GM23338 (cell line): ENCODE measurements around the gene ACSM6. TPM values are rescaled to one million over a fixed set of nuclear protein-coding genes. Genes with fewer than 3 reads are reported as not detected.

Experiments used
- ATAC-seq: fragments of 200-7000 bp; cut with Tn5 transposase; 3 replicates; pipeline ENCODE4 v1.9.1; 2020
- DNase-seq: peaks from one replicate; pipeline ENCODE4 v3.0.0-alpha.2; 2015; ENCODE audit warnings: low spot score
- H2AFZ ChIP-seq: fragments of 200-600 bp; sonication (generic); 2 replicates; pipeline ENCODE4 v1.8.0; 2016; ENCODE audit warnings: antibody characterized with exemption, mild to moderate bottlenecking, moderate library complexity
- H3F3A ChIP-seq: fragments of 200-600 bp; sonication (generic); replicated peaks from 2 replicates; pipeline ENCODE4 v1.8.0; 2017; ENCODE audit warnings: antibody characterized with exemption, mixed run types, low read depth
- H3K27ac ChIP-seq: fragments of 200-600 bp; sonication (generic); 2 replicates; pipeline ENCODE4 v1.6.1; 2016; ENCODE audit warnings: low read depth
- H3K27me3 ChIP-seq: fragments of 200-600 bp; sonication (generic); 2 replicates; pipeline ENCODE4 v1.8.0; 2016; ENCODE audit warnings: mild to moderate bottlenecking, mixed run types, moderate library complexity; ENCODE audit not compliant: insufficient read depth
- H3K36me3 ChIP-seq: fragments of 200-600 bp; sonication (generic); 2 replicates; pipeline ENCODE4 v1.8.0; 2016; ENCODE audit warnings: mild to moderate bottlenecking; ENCODE audit not compliant: insufficient read depth
- H3K4me1 ChIP-seq: fragments of 200-600 bp; sonication (generic); 2 replicates; pipeline ENCODE4 v1.8.0; 2016; ENCODE audit warnings: mild to moderate bottlenecking, moderate library complexity; ENCODE audit not compliant: insufficient read depth
- H3K4me2 ChIP-seq: fragments of 200-600 bp; sonication (generic); 2 replicates; pipeline ENCODE4 v1.7.1; 2017; ENCODE audit warnings: mixed run types
- H3K4me3 ChIP-seq: fragments of 200-600 bp; sonication (generic); 2 replicates; pipeline ENCODE4 v1.6.1; 2016; ENCODE audit warnings: mixed run types
- H3K79me2 ChIP-seq: fragments of 200-600 bp; sonication (generic); replicated peaks from 2 replicates; pipeline ENCODE4 v1.8.0; 2017; ENCODE audit warnings: mild to moderate bottlenecking; ENCODE audit not compliant: insufficient read depth
- H3K9me2 ChIP-seq: fragments of 200-600 bp; sonication (generic); 2 replicates; pipeline ENCODE4 v1.8.0; 2017; ENCODE audit not compliant: insufficient read depth
- H4K20me1 ChIP-seq: fragments of 200-600 bp; sonication (generic); replicated peaks from 2 replicates; pipeline ENCODE4 v1.8.0; 2017; ENCODE audit warnings: mild to moderate bottlenecking; ENCODE audit not compliant: insufficient read depth
- H3K27ac Mint-ChIP-seq: 2 replicates; pipeline ENCODE4 v1.8.0; 2020; ENCODE audit warnings: inconsistent platforms, mild to moderate bottlenecking, moderate library complexity, mixed read lengths
- H3K27me3 Mint-ChIP-seq: 3 replicates; pipeline ENCODE4 v1.8.0; 2022; ENCODE audit warnings: low read depth, mild to moderate bottlenecking, moderate library complexity, mixed read lengths, inconsistent platforms; ENCODE audit not compliant: insufficient read depth, poor library complexity
- H3K36me3 Mint-ChIP-seq: 3 replicates; pipeline ENCODE4 v1.8.0; 2021; ENCODE audit warnings: low read depth, mild to moderate bottlenecking, inconsistent platforms, moderate library complexity, mixed read lengths
- H3K4me1 Mint-ChIP-seq: 3 replicates; pipeline ENCODE4 v1.8.0; 2020; ENCODE audit warnings: mild to moderate bottlenecking, inconsistent platforms, mixed read lengths
- H3K4me3 Mint-ChIP-seq: 3 replicates; pipeline ENCODE4 v1.8.0; 2021; ENCODE audit warnings: moderate library complexity, mild to moderate bottlenecking, inconsistent platforms, mixed read lengths
- H3K9me3 Mint-ChIP-seq: 3 replicates; pipeline ENCODE4 v1.8.0; 2020; ENCODE audit warnings: moderate library complexity, mild to moderate bottlenecking, inconsistent platforms, mixed read lengths
- CTCF ChIP-seq, 2 experiments: fragments of 200-600 bp in 1 of 2; sonication (generic) in 1 of 2; conservative IDR thresholded peaks; 2 replicates each; pipeline versions ENCODE4 v1.5.1 to v1.6.1; 2016 to 2017; ENCODE audit warnings: antibody characterized with exemption in 2 of 2, low read depth in 2 of 2, mild to moderate bottlenecking in 2 of 2, moderate library complexity in 1 of 2
- EZH2 ChIP-seq: fragments of 200-600 bp; sonication (generic); IDR thresholded peaks from one replicate; pipeline ENCODE4 v1.8.0; 2017; ENCODE audit warnings: antibody characterized with exemption, mild to moderate bottlenecking, low read depth; ENCODE audit not compliant: unreplicated experiment
- EZH2phosphoT487 ChIP-seq: fragments of 200-600 bp; sonication (generic); IDR thresholded peaks from one replicate; pipeline ENCODE4 v1.8.1; 2018; ENCODE audit warnings: antibody characterized with exemption; ENCODE audit not compliant: unreplicated experiment
- REST ChIP-seq: IDR thresholded peaks from one replicate; pipeline ENCODE4 v1.6.1; 2018; ENCODE audit warnings: antibody characterized with exemption; ENCODE audit not compliant: unreplicated experiment
- ZNF114 ChIP-seq: fragments of 250-450 bp; sonication (Bioruptor Pico); IDR thresholded peaks from 2 replicates; pipeline ENCODE4 v1.5.0; 2020; ENCODE audit warnings: mild to moderate bottlenecking, moderate library complexity
- ZNF331 ChIP-seq: fragments of 250-450 bp; sonication (Bioruptor Pico); IDR thresholded peaks from 2 replicates; pipeline ENCODE4 v1.5.0; 2020; ENCODE audit warnings: low read depth, mild to moderate bottlenecking, moderate library complexity
- polyA plus RNA-seq: library from polyadenylated mRNA; unstranded; fragments of >200 nt; fragmentation: Nextera tagmentation; extraction: Ambion mirVana; gene quantifications from 2 replicates; pipeline ENCODE4 v1.2.1, GENCODE V29; 2016
- total RNA-seq: library from RNA; depleted of rRNA; stranded (reverse); fragments of >200 nt; shearing (Covaris generic); gene quantifications from 2 replicates; pipeline ENCODE4 v1.2.3, GENCODE V29; 2014
- TF ChIP-seq, protein P1 (sequence below): IDR thresholded peaks from 2 replicates; pipeline ENCODE4 v1.6.1; 2016; ENCODE audit warnings: antibody characterized with exemption

ACSM6 gene
- total and polyA plus RNA-seq, 2 experiments from 2014 or later = 0.65 TPM; not detected in 1

DNA sequence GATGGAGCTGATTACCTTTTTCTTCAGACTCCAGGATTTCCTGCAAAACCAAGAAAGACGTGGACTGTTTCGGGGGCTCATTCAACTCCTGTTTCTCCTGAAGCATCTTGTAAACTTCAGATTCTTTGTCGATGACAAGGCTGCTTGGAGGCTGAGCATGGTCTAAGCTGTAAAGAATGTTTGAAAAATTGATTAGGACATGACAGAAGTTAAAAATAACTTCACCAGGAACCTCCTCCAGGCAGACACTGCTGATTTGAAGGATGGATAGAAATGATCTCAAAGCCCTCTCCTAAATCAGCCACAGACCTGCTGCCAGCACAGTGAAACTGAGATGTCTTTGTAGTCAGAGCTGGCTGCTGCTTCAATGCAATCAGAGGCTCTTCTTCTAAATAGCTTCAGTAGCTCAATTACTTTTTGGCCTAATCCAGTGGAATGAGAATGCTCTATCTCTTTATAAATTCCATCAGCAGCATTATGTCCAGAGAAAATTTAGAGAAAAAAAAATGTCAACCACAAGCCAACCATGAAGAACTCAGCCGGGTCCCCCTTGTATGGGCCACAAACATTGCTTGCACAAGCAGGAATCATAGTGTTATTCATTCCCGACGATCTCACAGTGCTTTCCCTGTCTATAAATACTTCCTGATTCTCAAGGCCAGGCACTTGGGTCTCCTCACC is 53.3 kb downstream of the ACSM6 start (continued):
- TF ChIP-seq REST = no peak
- no peak for TF ChIP-seq CTCF (conservative IDR thresholded peaks at IDR 0.05; ENCODE audit: low read depth in 2 of 2)
- no peak for TF ChIP-seq ZNF331
- TF ChIP-seq, protein P1, sequence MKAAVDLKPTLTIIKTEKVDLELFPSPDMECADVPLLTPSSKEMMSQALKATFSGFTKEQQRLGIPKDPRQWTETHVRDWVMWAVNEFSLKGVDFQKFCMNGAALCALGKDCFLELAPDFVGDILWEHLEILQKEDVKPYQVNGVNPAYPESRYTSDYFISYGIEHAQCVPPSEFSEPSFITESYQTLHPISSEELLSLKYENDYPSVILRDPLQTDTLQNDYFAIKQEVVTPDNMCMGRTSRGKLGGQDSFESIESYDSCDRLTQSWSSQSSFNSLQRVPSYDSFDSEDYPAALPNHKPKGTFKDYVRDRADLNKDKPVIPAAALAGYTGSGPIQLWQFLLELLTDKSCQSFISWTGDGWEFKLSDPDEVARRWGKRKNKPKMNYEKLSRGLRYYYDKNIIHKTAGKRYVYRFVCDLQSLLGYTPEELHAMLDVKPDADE = no peak

DNA sequence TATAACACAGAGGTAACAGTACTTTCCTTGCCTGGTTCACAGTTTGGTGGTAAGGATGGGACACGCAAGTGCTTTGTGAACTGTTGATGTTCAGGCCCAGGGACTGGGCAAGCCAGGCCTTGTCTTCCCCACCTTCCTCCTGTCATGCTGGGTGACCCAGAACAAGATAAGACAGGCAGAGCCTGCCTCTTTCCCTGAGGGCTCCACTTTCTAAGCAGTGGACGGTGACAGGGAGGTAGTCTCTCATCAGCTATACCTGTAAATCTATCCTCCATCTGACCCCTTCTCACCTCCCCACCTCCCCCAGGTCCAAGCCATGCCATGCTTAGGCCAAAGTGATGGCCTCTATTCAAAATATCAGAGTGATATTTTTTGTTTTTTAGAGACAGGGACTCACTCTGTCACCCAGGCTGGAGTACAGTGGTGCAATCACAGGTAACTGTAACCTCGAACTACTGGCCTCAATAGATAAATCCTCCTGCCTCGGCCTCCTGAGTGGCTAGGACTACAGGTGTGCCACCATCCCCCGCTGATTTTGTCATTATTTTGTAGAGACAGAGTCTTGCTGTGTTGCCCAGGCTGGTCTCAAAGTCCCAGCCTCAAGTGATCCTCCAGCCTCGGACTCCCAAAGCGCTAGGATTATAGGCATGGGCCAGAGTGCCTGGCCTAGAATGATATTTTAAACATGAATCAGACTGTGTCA is 54.0 kb downstream of the ACSM6 start:
- Mint-ChIP-seq H3K27ac (no peak overlapping the region), H3K27me3 (peaks cover 6% of the 10 kb centered on the region), H3K9me3 (no peaks in the 10 kb centered on the region), H3K4me1 (peaks cover 34% of the 10 kb centered on the region), H3K36me3 (peaks cover 25% of the 10 kb centered on the region), H3K4me3 (no peak overlapping the region)
- Histone ChIP-seq H3F3A (0 out of 2 replicates have a peak, but pooled peaks cover 22% of the 10 kb centered on the region), H2AFZ (no peak overlapping the region), H3K36me3 (peaks cover 21% of the 10 kb centered on the region), H4K20me1 (no peaks in the 10 kb centered on the region; the same call in 1 of the 2 replicates), H3K9me2 (no peaks in the 10 kb centered on the region), H3K4me1 (peaks cover 27% of the 10 kb centered on the region), H3K4me2 (no peak overlapping the region), H3K27ac (peak overlapping the region; percentile 67; the same call in 1 of the 2 replicates), H3K4me3 (no peak overlapping the region), H3K79me2 (peaks cover 16% of the 10 kb centered on the region), H3K27me3 (no peaks in the 10 kb centered on the region)
- DNase-seq = no peak
- ATAC-seq = no peak
- TF ChIP-seq, protein P1 = no peak
- TF ChIP-seq CTCF (conservative IDR thresholded peaks at IDR 0.05; ENCODE audit: low read depth in 2 of 2) (no peak), EZH2 (no peak), ZNF114 (CRISPR knock-in tag) (no peak), EZH2phosphoT487 (no peak)
